Right atrium auricular region (tissue), 2 donors: ENCODE results near the gene GRAP2. TPM values are rescaled to one million over a fixed set of nuclear protein-coding genes. Genes with fewer than 3 reads are reported as not detected.

Source experiments
- DNase-seq: peaks from one replicate; pipeline ENCODE4 v3.0.0-alpha.2; 2019; ENCODE audit warnings: low spot score
- H3K27ac ChIP-seq, 2 donors: fragments of 200-600 bp; sonication (generic); 1 replicate in 1 of 2; 2 replicates in 1 of 2; pipeline ENCODE4 v1.5.1; 2016 to 2019
- H3K27me3 ChIP-seq, 2 donors: fragments of 200-600 bp; sonication (generic); one replicate each; pipeline versions ENCODE4 v1.5.1 to v1.6.0; 2017 to 2019
- H3K36me3 ChIP-seq: fragments of 200-600 bp; sonication (generic); one replicate; pipeline ENCODE4 v1.5.1; 2016
- H3K4me1 ChIP-seq, 2 donors: fragments of 200-600 bp; sonication (generic); one replicate each; pipeline versions ENCODE4 v1.5.1 to v1.6.0; 2017 to 2019
- H3K4me3 ChIP-seq, 2 donors: fragments of 200-600 bp; sonication (generic); 1 replicate in 1 of 2; 2 replicates in 1 of 2; pipeline ENCODE4 v1.5.1; 2017 to 2019; ENCODE audit warnings: mild to moderate bottlenecking in 1 of 2, moderate library complexity in 1 of 2
- H3K9me3 ChIP-seq, 2 donors: fragments of 200-600 bp; sonication (generic); one replicate each; pipeline ENCODE4 v1.5.1; 2019
- CTCF ChIP-seq, 2 donors: fragments of 200-600 bp; sonication (generic); IDR thresholded peaks; one replicate each; pipeline ENCODE4 v1.5.1; 2019; ENCODE audit warnings: antibody characterized with exemption in 2 of 2
- total RNA-seq, 2 donors: library from RNA; depleted of rRNA; stranded (reverse); fragments of >200 nt; gene quantifications; one replicate each; pipeline ENCODE4 v1.1.0, GENCODE V29; 2016

GRAP2 gene
- total RNA-seq, 2 donors from 2014 or later: 1.3 to 2.4 TPM

GRCh38 chr22:39908737-39909136 is 7.9 kb downstream of the GRAP2 start:
- Histone ChIP-seq H3K4me3 (no peak overlapping the region), H3K9me3 (no peaks in the 10 kb centered on the region), H3K36me3 (no peaks in the 10 kb centered on the region), H3K27ac (no peak overlapping the region), H3K4me1 (no peaks in the 10 kb centered on the region), H3K27me3 (no peaks in the 10 kb centered on the region)
- TF ChIP-seq CTCF (IDR thresholded peaks at IDR 0.05): no peak
- no peak for DNase-seq

GRCh38 chr22:39910876-39911613 is 10.2 kb downstream of the GRAP2 start:
- no peaks in the 10 kb centered on the region for H3K36me3 ChIP-seq
- no peak for DNase-seq
- no peak for TF ChIP-seq CTCF (IDR thresholded peaks at IDR 0.05)
- H3K9me3 ChIP-seq: no peaks in the 10 kb centered on the region
- no peak overlapping the region for H3K4me3 ChIP-seq
- no peaks in the 10 kb centered on the region for H3K4me1 ChIP-seq
- H3K27ac ChIP-seq: no peak overlapping the region
- no peaks in the 10 kb centered on the region for H3K27me3 ChIP-seq

GRCh38 chr22:39913321-39913720 is 12.4 kb downstream of the GRAP2 start:
- Histone ChIP-seq H3K4me1 (no peaks in the 10 kb centered on the region), H3K27ac (no peak overlapping the region), H3K36me3 (no peaks in the 10 kb centered on the region), H3K27me3 (no peaks in the 10 kb centered on the region), H3K4me3 (no peak overlapping the region), H3K9me3 (no peaks in the 10 kb centered on the region)
- no peak for TF ChIP-seq CTCF (IDR thresholded peaks at IDR 0.05)
- DNase-seq: no peak

GRCh38 chr22:39913886-39914285 is 13.0 kb downstream of the GRAP2 start:
- no peak overlapping the region for H3K4me3 ChIP-seq
- H3K36me3 ChIP-seq: no peaks in the 10 kb centered on the region
- DNase-seq: no peak
- no peaks in the 10 kb centered on the region for H3K9me3 ChIP-seq
- no peaks in the 10 kb centered on the region for H3K4me1 ChIP-seq
- no peaks in the 10 kb centered on the region for H3K27me3 ChIP-seq
- TF ChIP-seq CTCF (IDR thresholded peaks at IDR 0.05): no peak
- no peak overlapping the region for H3K27ac ChIP-seq

GRCh38 chr22:39914584-39914983 is 13.7 kb downstream of the GRAP2 start:
- Histone ChIP-seq H3K36me3 (no peaks in the 10 kb centered on the region), H3K4me1 (no peaks in the 10 kb centered on the region), H3K27me3 (no peaks in the 10 kb centered on the region), H3K27ac (no peak overlapping the region), H3K4me3 (no peak overlapping the region), H3K9me3 (no peaks in the 10 kb centered on the region)
- no peak for DNase-seq
- no peak for TF ChIP-seq CTCF (IDR thresholded peaks at IDR 0.05)

GRCh38 chr22:39915295-39915726 is 14.4 kb downstream of the GRAP2 start:
- H3K36me3 ChIP-seq: no peaks in the 10 kb centered on the region
- no peak for DNase-seq
- no peaks in the 10 kb centered on the region for H3K4me1 ChIP-seq
- no peak overlapping the region for H3K27ac ChIP-seq
- H3K27me3 ChIP-seq: no peaks in the 10 kb centered on the region
- no peaks in the 10 kb centered on the region for H3K9me3 ChIP-seq
- TF ChIP-seq CTCF (IDR thresholded peaks at IDR 0.05): no peak
- no peak overlapping the region for H3K4me3 ChIP-seq
